LoVo (cell line): ENCODE measurements around the gene ZNF443.
A peak's percentile ranks its signal among the peaks of the same experiment; 100 is the strongest.
"Not testable (repeated sequence)": the region's sequence is repeated elsewhere in the genome, so short reads cannot be mapped to it uniquely, and the experiment has no call there.

ENCODE experiments used
- DNase-seq: peaks from one replicate; pipeline ENCODE4 v3.0.0-alpha.2; 2016; ENCODE audit warnings: low spot score

The ZNF443 gene

DNA sequence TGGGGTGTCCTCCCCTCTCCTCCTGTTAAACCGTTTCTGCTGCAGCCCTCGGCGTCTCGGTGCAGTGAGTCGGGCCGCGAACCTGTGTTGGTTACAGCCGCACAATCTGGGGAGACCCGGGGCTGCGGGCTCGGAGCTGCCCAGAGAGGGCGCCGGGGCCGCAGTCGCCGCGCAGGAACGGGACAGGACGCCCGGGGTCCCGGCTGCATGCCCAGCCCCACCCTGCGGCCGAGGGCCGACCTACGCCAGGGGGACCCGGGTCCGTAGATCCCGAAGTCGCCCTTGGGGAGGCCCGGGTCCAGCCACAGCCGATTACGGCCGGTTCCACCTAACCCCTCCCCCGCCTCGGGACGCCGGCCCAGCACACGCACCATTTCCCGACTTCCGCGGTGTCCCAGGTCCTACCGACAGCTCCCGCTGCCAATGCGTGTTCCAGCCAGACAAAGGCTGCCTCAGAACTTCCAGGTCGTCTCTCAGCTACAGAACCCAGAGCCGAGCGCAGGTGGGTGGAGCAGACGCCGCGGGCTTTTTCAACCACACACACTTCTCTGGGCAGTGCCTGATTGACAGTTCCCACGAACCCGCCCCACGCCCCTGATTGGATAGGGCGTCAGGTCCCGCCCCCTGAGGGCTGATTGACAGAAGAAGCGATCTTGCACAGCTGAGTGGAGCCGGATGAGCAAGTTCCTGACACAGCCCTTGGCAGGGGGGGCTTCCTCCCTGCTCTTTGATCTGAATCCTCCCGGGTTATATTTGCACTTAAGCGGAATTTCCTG is at the start of gene ZNF443:
ZNF443 (minus strand) TSS at position 481 of the 776 bp plus-strand sequence; CDS start at position 374, 107 bp downstream.
- peak; percentile 96 for DNase-seq

- not testable (repeated sequence) for DNase-seq
Measured at GRCh38 chr19:12486265-12486783, 45.5 kb upstream of the ZNF443 start.

GRCh38 chr19:12485571-12485970 is 44.8 kb upstream of the ZNF443 start:
- DNase-seq = no peak

- DNase-seq = peak; percentile 15
Measured at GRCh38 chr19:12485052-12485416, 44.2 kb upstream of the ZNF443 start.

- DNase-seq = peak; percentile 90
Measured at GRCh38 chr19:12484371-12485051, 43.7 kb upstream of the ZNF443 start, which contains the start of gene ZNF709. Gene ZNF709, minus strand, starts transcription at chr19:12484816. Its CDS starts 159 bp downstream, at chr19:12484657.

GRCh38 chr19:12484011-12484370 is 43.2 kb upstream of the ZNF443 start:
- no peak for DNase-seq

DNA sequence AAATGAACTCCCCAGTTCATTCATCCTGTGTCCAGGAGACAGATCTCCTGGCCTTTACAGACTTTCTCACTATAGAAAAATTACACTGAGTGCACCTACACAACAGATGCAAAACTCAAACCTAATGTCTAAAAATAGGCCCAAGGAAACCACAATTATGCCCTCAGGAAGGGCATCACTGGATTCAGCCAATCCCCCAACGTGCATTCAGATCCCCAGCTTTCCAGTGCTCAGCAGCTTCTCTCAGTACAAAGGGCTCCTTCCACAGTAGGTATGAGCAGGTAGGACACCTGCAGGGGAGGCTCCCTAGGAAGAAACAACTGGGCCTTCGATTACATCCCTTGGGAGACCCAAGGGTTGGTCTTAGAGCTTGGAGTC is 41.7 kb upstream of the ZNF443 start:
- DNase-seq = no peak

DNA sequence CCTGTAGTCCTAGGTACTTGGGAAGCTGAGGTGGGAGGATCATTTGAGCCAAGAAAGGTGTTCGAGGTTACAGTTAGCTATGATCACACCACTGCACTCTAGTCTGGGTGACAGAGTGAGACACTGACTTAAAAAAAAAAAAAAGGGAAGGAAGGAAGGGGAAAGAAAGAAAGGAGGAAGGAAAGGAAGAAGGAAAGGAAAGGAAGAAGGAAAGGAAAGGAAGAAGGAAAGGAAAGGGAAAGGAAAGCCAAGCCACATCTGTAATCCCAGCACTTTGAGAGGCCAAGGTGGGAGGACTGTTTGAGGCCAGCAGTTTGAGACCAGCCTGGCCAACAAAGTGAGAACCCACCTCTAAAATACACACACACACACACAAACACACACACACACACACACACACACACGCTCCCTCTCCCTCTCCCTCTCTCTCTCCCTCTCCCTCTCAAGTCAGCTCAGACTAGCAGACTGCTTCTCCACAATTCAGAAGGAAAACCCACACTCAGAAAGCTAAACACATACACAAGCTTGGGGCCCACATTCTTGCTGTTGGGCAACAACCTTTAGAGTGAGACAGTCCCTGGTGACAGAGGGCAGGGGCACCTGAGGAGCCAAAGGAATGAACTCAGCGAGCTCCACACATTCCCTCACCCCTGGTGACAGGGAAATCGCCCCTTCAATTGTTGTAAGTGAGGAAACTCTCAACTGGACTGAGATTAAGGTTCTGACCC is 41.1 kb upstream of the ZNF443 start:
- no peak for DNase-seq

GRCh38 chr19:12478234-12478941 is 37.6 kb upstream of the ZNF443 start:
- no peak for DNase-seq

GRCh38 chr19:12467651-12468050 is 26.8 kb upstream of the ZNF443 start:
- not testable (repeated sequence) for DNase-seq

- DNase-seq = no peak
Measured at GRCh38 chr19:12465211-12465610, 24.4 kb upstream of the ZNF443 start.

GRCh38 chr19:12464769-12465168 is 23.9 kb upstream of the ZNF443 start:
- no peak for DNase-seq

GRCh38 chr19:12464139-12464538 is 23.3 kb upstream of the ZNF443 start:
- DNase-seq = not testable (repeated sequence)

DNA sequence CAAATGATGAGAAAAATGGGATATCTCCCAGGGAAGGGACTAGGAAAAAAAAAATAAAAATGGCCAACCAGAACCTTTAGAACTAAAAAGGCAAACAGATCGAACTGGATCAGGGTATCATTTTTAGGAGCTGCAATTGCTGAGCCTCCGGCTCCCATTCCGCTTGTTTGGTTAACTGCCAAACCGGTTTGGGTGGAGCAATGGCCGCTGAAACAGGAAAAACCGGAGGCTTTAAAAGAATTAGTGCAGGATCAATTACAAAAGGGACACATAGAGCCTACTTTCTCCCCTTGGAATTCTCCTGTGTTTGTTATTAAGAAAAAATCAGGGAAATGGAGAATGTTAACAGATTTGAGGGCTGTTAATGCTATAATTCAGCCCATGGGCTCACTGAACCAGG is 12.7 kb upstream of the ZNF443 start:
- peak; percentile 20 for DNase-seq

DNA sequence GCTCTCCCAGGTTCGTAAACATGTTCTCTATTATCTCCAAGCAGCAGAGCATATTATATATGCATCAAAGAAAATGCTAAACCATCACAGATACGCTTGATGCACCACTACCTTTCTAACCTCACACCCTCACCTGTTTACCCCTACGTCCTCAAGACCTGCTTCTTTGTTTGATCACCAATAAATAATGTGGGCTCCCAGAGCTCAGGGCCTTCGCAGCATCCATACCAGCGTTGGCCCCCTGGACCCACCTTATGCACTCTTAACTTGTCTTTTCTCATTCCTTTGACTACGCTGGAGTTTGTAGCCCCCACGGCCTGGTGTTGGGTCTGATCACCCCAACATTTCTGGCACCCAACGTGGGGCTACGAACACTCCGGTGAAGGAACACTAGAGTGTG is 10.0 kb upstream of the ZNF443 start:
- no peak for DNase-seq

- no peak for DNase-seq
Measured at GRCh38 chr19:12448808-12449207, 8.0 kb upstream of the ZNF443 start.

- not testable (repeated sequence) for DNase-seq
Measured at GRCh38 chr19:12439686-12440540, 908 bp downstream of the ZNF443 start.

DNA sequence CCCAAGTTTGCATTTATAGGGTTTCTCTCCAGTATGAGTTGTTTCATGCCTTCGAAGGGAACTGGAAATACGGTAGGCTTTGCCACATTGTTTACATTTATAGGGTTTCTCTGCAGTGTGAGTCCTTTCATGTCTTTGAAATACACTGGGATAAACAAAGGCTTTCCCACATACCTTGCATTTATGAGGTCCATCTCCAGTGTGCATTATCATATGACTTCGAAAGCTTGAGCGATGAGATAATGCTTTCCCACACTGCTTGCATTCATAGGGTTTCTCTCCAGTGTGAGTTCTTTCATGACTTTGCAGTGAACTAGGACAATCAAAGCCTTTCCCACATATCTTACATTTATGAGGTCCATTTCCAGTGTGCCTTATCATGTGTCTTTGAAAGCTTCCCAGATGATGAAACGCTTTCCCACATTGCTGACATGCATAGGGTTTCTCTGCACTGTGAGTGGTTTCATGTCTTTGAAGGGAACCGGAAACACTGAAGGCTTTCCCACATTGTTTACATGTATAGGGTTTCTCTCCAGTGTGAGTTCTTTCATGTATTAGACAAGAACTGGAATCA is 10.0 kb downstream of the ZNF443 start:
- not testable (repeated sequence) for DNase-seq

DNA sequence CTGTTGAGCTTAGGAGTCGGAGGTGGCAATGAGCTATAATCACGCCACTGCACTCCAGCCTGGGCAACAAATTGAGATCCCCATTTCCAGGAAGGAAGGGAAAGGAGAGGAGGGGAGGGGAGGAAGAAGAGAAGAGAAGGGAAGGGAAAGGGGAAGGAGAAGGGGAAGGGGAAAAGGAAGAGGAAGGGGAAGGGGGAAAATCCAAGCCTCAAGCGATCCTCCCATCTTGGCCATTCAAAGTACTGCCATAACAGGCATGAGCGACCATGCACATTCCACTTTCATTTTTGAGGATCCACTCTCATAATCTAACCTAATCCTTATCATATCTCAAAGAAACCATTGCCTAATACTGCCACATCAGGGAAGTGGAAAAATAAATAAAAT is 14.9 kb downstream of the ZNF443 start:
- DNase-seq = no peak

DNA sequence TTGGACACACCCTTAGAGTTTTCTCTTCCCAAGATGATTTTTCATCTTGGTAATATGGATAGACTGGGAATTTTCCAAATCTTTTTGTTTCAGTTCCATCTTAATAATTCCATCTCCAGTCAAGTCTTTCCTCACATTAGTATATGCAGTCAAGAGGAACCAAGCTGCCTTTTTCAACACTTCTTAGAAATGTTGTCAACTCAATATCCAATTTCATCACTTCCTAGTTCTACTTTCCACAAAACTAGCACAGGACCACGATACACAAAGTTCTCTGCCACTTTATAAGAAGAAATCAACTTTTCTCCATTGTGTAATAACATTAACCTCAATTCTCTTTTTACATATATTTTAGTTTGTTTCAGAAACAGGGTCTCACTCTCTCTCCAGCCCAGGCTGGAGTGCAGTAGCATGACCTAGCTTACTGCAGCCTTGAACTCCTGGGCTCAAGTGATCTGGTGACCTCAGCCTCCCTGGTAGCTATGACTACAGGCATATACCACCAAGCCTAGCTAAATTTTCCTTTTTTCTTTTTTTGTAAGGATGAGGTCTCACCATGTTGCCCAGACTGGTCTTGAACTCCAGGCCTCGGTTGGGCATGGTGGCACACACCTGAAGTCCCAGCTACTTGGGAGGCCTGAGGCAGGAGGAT is 15.5 kb downstream of the ZNF443 start:
- DNase-seq = no peak
